NCI-H146 (cell line): Measurements from ENCODE around the gene OR10H2.
"Not testable (repeated sequence)": the region's sequence is repeated elsewhere in the genome, so short reads cannot be mapped to it uniquely, and the experiment has no call there.

ENCODE experiments used
- DNase-seq: peaks from one replicate; lab custom pipeline; 2025; lab: John Stamatoyannopoulos, UW

The OR10H2 gene, protein sequence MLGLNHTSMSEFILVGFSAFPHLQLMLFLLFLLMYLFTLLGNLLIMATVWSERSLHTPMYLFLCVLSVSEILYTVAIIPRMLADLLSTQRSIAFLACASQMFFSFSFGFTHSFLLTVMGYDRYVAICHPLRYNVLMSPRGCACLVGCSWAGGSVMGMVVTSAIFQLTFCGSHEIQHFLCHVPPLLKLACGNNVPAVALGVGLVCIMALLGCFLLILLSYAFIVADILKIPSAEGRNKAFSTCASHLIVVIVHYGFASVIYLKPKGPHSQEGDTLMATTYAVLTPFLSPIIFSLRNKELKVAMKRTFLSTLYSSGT

DNA sequence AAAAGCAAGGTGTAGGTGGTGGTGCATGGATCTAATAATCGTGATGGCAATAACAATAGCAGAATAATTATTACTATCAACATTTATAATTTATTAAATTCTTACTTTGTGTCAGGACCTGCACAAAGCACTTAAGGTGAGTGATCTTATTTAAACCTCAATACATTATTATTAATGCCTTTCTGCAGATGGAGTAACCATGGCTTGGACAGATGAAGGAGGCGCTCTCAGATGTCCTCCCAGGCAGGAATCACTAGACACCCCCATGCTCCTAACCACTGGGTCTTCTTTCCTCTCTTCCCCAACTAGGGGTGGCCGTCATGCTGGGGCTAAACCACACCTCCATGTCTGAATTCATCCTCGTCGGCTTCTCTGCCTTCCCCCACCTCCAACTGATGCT, at the start of gene OR10H2:
Gene OR10H2, plus strand, starts transcription at position 301 of the 400 bp plus-strand sequence. Its CDS starts 20 bp downstream, at position 321.
- DNase-seq = no peak

DNA sequence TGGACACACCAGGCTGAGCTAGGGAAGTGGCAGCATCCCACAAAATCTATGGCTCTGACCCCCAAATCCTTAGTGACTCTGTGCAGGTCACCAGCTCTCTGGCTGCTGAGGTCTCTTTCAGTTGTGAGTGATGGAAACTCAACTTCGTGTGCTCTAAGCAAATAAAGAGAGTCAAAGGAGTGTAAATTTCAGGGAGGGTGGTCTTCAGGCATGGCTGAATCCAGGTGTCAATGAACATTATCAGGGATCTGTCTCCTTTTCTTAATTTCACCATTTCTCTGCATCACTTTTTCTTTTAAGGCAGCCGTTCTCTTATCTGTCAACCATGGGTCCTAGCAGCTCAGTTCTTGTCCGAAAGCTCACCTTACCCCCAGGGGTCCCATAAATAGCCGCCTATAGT, 48.7 kb upstream of the OR10H2 start:
- DNase-seq = no peak

- DNase-seq = not testable (repeated sequence)
These were observed 48.0 kb upstream of the OR10H2 start for GRCh38 chr19:15679865-15680264.

- no peak for DNase-seq
These were observed 47.1 kb upstream of the OR10H2 start for GRCh38 chr19:15680478-15681322.

DNA sequence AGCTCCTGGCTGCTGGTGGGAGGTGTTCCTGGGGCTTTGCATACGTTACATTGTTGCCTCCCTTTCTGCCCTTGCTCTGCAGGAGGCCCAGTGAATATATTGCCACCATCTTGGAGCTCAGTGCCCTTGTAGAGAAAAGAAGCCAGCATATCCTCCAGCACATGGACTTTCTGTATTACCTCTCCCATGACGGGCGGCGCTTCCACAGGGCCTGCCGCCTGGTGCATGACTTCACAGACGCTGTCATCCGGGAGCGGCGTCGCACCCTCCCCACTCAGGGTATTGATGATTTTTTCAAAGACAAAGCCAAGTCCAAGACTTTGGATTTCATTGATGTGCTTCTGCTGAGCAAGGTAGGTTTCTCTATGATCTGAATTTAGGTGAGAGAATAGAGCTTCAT, 44.4 kb upstream of the OR10H2 start:
- DNase-seq = no peak

GRCh38 chr19:15684828-15685227, 43.0 kb upstream of the OR10H2 start:
- DNase-seq = no peak

DNA sequence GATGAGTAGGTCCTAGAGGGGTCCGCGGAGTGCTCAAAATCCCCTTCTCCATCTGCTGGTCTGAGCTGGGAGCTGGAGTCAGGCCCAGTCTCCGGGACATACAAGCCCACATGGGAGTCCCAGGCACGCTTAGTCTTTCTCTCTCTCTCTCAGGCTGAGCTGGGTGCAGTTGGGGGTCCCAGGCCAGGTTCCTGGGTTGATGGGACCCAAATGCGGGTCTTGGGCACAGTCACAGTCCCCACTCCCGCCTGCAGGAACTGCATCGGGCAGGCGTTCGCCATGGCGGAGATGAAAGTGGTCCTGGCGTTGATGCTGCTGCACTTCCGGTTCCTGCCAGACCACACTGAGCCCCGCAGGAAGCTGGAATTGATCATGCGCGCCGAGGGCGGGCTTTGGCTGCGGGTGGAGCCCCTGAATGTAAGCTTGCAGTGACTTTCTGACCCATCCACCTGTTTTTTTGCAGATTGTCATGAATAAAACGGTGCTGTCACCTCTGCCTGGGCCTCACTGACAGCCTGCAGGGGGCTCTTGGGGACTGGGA, 31.1 kb upstream of the OR10H2 start:
- no peak for DNase-seq

DNA sequence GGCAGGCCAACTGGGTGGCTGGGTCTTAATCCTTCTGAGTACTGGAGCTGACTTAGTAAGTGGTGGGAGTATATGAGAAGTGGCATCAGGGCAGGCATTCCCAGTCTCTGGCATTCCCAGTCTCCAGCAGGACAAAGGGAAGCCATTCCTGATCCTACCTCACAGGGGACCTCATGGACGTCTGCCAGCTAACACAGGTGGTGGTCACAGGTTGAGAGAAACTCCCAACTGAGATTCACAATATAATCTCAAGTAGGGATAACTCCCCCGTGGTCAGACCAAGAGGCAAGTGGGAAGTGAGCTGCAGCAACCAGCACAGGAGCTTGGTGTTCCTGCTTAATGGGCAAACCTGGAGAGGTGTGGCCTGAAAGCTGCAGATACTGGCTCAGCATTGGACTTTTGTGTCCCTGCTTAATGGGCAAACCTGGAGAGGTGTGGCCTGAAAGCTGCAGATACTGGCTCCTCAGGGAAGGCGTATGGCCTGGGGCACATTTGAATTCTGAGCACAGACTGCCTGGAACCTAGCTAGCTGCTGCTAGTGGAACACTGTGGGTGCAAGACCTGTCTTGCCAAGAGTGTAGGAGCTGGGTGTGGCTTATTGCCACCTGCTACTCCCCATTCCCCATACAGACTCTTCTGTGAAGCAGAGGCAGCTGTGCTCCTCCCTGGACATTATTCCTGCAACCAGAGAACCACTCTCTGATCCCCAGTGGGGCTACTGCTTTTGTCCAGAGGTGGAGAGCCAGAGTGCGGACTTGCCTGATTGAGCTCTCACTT, 25.9 kb upstream of the OR10H2 start:
- DNase-seq = no peak

GRCh38 chr19:15702534-15702930, 25.3 kb upstream of the OR10H2 start:
- peak; percentile 24 for DNase-seq

DNA sequence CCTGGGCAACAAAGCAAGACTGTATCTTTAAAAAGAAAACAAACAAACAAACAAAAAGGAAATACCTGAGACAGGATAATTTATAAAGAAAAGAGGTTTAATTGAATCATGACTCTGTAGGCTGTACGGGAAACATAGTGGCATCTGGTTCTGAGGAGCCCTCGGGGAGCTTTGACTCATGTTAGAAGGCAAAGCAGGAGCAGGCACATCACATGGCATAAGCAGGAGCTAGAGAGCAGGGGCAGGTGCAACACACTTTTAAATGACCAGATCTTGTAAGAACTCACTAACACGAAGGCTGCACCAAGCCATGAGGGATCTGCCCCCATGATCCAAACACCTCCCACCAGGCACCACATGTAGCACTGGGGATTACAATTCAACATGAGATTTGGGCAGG, 13.2 kb upstream of the OR10H2 start:
- no peak for DNase-seq

DNA sequence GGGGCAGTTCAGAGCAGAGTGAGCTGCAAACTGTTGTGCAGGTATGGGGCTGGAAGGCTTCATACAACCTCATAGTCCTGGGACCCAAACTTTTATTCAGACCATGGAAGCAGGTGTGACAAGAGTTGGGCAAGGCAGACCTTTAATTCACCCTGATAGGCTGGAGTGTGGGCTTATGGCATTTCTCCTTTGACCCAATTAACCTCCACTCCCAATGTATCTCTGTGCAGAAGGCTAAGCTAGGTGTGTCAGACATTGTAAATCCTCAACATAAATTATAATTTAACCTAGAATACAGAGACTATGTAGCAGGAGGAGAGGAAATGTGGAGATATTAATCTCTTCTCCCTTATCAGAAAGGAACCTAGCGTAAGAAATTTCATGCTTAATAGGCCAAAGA, 12.2 kb upstream of the OR10H2 start:
- DNase-seq = no peak

DNA sequence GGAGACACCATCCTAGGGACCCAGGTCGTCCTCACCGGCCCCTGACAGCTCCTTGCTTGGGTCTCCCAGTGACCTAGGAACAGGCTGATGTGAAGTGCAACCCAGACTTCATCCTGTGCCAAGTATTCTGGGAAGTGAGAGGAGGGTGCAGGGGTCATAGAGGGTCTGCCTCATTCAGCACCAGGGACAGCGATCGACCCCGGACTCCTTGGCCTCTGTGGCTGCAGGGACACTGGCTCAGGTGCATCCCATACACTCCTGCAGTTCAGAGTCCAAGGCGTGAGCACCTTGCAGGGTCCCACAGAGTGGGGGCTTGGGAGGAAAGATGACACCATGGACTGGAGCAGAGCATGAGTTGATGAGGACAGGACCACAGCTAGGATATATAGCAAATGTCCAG, 10.0 kb upstream of the OR10H2 start:
- DNase-seq = no peak

DNA sequence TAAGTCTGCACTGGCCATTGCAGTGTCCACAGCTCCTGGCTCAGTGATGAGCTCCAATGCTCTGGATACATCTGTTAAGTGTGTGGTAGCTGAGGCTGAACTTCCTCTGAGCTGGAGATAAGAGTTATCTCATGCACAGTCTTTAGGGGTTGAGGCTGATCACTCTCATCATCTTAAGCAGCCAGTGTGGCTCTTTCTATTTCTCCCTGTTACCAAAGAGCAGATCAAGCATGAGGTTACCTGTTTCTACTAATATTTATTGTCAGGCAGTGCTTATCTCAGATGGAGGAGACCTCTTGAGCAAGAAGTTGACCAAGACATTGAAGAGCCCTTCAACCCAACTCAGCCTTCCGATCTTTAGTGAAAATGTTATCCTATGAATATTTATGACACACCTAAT, 6.6 kb upstream of the OR10H2 start:
- no peak for DNase-seq

GRCh38 chr19:15722956-15723355, 4.9 kb upstream of the OR10H2 start:
- no peak for DNase-seq

DNA sequence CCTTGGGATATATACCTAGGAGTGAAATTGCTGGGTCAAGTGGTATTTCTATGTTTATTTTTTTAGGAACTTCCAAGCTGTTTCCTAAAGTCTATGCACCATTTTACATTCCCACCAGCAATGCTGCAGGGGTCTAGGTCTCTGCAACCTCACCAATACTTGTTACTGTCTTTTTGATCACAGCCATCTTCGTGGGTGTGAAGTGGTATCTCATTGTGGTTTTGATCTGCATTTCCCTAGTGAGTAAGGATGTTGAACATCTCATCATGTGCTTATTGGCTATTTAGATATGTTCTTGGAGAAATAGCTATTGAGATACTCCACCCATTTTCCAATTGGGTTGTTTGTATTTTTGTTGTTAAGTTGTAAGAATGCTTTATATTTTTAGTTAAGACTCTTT, 2.7 kb downstream of the OR10H2 start:
- no peak for DNase-seq

DNA sequence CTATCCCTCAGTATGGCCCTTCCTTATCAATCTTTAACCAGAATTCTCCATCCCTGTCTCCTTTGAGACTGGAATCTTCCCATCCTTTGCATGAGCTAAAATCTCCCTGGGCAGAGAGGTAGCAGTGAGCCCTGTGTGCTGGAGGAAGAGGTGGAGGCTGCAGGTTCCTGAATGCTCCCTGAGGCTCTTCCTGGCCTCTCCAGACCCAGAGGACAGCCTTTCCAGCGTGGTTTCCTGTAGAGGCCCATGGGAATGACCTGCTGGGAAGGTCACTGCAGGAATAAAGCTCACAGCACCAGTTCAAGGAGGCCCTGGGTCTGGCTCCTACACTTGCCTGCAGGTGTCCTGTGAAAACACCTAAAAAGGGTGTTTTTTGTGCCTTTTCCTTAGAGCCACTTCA, 4.6 kb downstream of the OR10H2 start:
- DNase-seq = no peak

- no peak for DNase-seq
These were observed 6.1 kb downstream of the OR10H2 start for GRCh38 chr19:15733895-15734294.

DNA sequence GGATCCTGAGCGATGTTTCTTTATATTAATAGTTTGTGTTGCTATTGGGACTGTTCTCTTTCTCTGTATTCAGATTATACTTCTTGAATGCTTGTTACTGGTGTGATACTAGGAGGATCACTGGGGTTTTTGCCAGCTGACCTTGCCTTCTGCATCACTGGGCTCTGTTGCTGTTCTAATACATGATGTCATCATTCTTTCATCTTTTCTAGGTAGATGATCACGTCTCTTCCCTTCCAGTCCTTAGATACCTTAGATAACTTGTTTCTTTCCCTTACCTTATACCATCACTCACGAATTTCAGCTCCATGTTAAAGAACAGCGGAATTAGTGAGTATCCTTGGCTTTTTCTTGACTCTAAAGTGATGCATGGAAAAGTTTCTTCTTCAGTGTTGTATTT, 9.9 kb downstream of the OR10H2 start, which contains the start of gene OR10H3:
Gene OR10H3, plus strand, starts transcription at position 264 of the 400 bp plus-strand sequence. CDS start 3,408 bp downstream, outside the sequence.
- no peak for DNase-seq

- DNase-seq = no peak
These were observed 13.0 kb downstream of the OR10H2 start for GRCh38 chr19:15740785-15741184.

DNA sequence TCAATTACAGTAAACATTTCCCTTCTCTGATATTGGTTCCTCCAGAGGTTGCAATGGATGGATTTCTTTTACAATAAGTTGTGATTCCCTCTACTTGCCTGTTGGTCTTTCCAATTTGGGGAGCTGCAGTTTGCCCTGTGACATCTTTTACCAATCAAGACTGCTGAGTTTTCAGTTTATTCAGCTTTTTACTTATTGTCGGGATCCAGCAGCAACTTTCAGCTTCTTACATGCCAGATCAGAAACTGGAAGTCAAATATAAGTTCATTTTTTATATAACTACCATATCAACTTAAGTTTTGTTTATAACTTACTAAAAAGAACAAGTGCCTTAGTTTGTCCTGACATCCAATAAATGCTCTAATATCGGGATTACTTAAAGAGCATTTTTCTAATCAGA, 20.4 kb downstream of the OR10H2 start:
- no peak for DNase-seq

DNA sequence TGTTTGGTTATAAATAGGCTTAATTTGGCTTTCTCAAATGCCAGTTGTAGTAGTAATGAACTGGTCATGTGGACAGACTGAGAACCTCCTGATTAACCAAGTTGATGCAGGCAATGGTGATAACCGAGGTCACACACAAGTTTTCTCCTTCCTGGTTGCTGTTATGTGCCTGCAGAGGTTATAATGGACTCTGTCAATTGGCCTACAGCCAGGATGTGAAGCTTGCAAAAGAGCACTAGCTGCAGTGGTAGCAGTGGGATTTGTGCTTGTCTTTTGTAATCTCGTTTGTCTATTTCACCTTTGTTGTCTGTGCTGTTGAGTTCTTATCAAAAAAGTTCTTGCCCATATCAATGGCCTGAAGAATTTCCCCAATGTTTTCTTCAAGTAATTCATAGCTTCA, 30.6 kb downstream of the OR10H2 start:
- DNase-seq = no peak

DNA sequence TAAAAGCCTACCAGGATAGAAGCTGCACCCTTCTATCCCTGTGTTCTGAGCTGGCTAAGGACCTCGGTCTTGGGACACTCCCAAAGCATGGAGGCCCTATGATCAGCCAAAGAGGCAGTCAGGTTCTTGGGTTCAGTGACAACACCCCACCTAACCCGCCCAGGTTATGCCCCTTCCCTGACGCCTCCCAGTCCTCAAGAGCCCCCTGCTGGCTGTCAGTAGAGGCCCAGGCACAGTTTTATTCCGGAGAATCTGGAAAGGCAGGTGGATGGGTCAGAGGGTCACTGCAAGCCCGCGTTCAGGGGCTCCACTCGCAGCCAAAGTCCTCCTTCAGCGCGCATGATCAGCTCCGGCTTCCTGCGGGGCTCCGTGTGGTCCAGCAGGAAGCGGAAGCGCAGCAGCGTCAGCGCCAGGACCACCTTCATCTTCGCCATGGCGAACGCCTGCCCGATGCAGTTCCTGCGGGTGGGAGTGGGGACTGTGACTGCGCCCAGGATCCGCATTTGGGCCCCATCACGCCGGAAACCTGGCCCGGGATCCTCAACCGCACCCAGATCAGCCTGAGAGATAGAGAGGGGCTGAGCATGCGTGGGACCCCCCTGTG, 32.2 kb downstream of the OR10H2 start:
- no peak for DNase-seq
